RCC 7860 (cell line): ENCODE data around the gene NNMT.
A peak's percentile ranks its signal among the peaks of the same experiment; 100 is the strongest.

Experiments used
- DNase-seq: peaks from one replicate; pipeline ENCODE4 v3.0.0-alpha.2; 2015; ENCODE audit warnings: low spot score
- FAIRE-seq: peaks from 2 replicates; lab custom pipeline; 2012; peaks lifted over from hg19 to GRCh38; lab: Jason Lieb, UNC

The NNMT gene

GRCh38 chr11:114343020-114343419 is 46.8 kb downstream of the NNMT start:
- DNase-seq = no peak
- FAIRE-seq = no peak

GRCh38 chr11:114343493-114343892 is 47.3 kb downstream of the NNMT start:
- no peak for FAIRE-seq
- no peak for DNase-seq

GRCh38 chr11:114344494-114344893 is 48.3 kb downstream of the NNMT start:
- FAIRE-seq (no peak), DNase-seq (no peak)

GRCh38 chr11:114345575-114346222 is 49.5 kb downstream of the NNMT start:
- FAIRE-seq (no peak), DNase-seq (no peak)

- FAIRE-seq (no peak), DNase-seq (no peak)
Observed at GRCh38 chr11:114346709-114347141, 50.5 kb downstream of the NNMT start.

GRCh38 chr11:114348200-114349191 is 52.3 kb downstream of the NNMT start:
- DNase-seq (peak; percentile 30), FAIRE-seq (peak; percentile 45)

GRCh38 chr11:114350022-114350421 is 53.8 kb downstream of the NNMT start:
- DNase-seq = no peak
- FAIRE-seq = no peak

GRCh38 chr11:114353443-114353842 is 57.2 kb downstream of the NNMT start:
- DNase-seq = peak; percentile 19
- no peak for FAIRE-seq

- FAIRE-seq (peak; percentile 87), DNase-seq (peak; percentile 91)
Observed at GRCh38 chr11:114354076-114354475, 57.9 kb downstream of the NNMT start.

- DNase-seq = peak; percentile 48
- no peak for FAIRE-seq
Observed at GRCh38 chr11:114358716-114359115, 62.5 kb downstream of the NNMT start.

- DNase-seq (no peak), FAIRE-seq (no peak)
Observed at GRCh38 chr11:114359342-114359741, 63.1 kb downstream of the NNMT start.

- FAIRE-seq = no peak
- no peak for DNase-seq
Observed at GRCh38 chr11:114362326-114362725, 66.1 kb downstream of the NNMT start.

GRCh38 chr11:114362958-114363357 is 66.8 kb downstream of the NNMT start:
- FAIRE-seq (no peak), DNase-seq (no peak)
